Lower lobe of right lung (tissue), 2 donors: ENCODE data around the gene KCNN3. TPM values are rescaled to one million over a fixed set of nuclear protein-coding genes. Genes with fewer than 3 reads are reported as not detected.

Source experiments
- ATAC-seq, 2 donors: fragments of 200-7000 bp; cut with Tn5 transposase; one replicate each; pipeline ENCODE4 v1.9.1; 2020 to 2022; ENCODE audit warnings: mild to moderate bottlenecking in 2 of 2, moderate library complexity in 2 of 2
- DNase-seq: peaks from one replicate; pipeline ENCODE4 v3.0.0-alpha.2; 2020
- H3K27ac ChIP-seq: fragments of 200-600 bp; one replicate; pipeline ENCODE4 v1.8.0; 2022
- H3K27me3 ChIP-seq: fragments of 200-600 bp; one replicate; pipeline ENCODE4 v1.8.0; 2022; ENCODE audit warnings: low read depth
- H3K36me3 ChIP-seq: fragments of 200-600 bp; one replicate; pipeline ENCODE4 v1.8.0; 2022; ENCODE audit warnings: mild to moderate bottlenecking
- H3K4me1 ChIP-seq: fragments of 200-600 bp; one replicate; pipeline ENCODE4 v1.8.0; 2022
- H3K4me3 ChIP-seq: fragments of 200-600 bp; one replicate; pipeline ENCODE4 v1.8.0; 2022; ENCODE audit warnings: mild to moderate bottlenecking
- H3K9me3 ChIP-seq: fragments of 200-600 bp; one replicate; pipeline ENCODE4 v1.8.0; 2022
- intact Hi-C: fragments of 100-400 bp; cut with DNase I; formaldehyde crosslinking; loops from one replicate; pipeline ENCODE4 v1.11.0; 2022
- total RNA-seq: library from RNA; stranded (reverse); fragmentation: NEBNext Ultra II Directional; extraction: Animal tissue kit (Norgen Biotek cat#: 25700); gene quantifications from one replicate; pipeline ENCODE4 v1.2.1, GENCODE V29; 2021
- TF ChIP-seq, protein P1 (sequence below): fragments of 200-600 bp; IDR thresholded peaks from one replicate; pipeline ENCODE4 v1.8.0; 2022; ENCODE audit warnings: antibody characterized with exemption, mild to moderate bottlenecking
- donor health status: DM: no; HTN: yes; CAD: no; lungs with severe emphysema.

Gene KCNN3
- total RNA-seq, 1 donor from 2014 or later: 4.4 TPM

- no peak for ATAC-seq
- DNase-seq: no peak
- Histone ChIP-seq H3K27ac (no peak overlapping the region), H3K4me3 (no peak overlapping the region), H3K36me3 (no peaks in the 10 kb centered on the region), H3K27me3 (no peaks in the 10 kb centered on the region), H3K9me3 (no peaks in the 10 kb centered on the region), H3K4me1 (peaks cover 18% of the 10 kb centered on the region)
- intact Hi-C loops: no loop called here
- TF ChIP-seq, protein P1, sequence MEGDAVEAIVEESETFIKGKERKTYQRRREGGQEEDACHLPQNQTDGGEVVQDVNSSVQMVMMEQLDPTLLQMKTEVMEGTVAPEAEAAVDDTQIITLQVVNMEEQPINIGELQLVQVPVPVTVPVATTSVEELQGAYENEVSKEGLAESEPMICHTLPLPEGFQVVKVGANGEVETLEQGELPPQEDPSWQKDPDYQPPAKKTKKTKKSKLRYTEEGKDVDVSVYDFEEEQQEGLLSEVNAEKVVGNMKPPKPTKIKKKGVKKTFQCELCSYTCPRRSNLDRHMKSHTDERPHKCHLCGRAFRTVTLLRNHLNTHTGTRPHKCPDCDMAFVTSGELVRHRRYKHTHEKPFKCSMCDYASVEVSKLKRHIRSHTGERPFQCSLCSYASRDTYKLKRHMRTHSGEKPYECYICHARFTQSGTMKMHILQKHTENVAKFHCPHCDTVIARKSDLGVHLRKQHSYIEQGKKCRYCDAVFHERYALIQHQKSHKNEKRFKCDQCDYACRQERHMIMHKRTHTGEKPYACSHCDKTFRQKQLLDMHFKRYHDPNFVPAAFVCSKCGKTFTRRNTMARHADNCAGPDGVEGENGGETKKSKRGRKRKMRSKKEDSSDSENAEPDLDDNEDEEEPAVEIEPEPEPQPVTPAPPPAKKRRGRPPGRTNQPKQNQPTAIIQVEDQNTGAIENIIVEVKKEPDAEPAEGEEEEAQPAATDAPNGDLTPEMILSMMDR: no peak
These were observed 119.1 kb downstream of the KCNN3 start for GRCh38 chr1:154750681-154751665.

DNA sequence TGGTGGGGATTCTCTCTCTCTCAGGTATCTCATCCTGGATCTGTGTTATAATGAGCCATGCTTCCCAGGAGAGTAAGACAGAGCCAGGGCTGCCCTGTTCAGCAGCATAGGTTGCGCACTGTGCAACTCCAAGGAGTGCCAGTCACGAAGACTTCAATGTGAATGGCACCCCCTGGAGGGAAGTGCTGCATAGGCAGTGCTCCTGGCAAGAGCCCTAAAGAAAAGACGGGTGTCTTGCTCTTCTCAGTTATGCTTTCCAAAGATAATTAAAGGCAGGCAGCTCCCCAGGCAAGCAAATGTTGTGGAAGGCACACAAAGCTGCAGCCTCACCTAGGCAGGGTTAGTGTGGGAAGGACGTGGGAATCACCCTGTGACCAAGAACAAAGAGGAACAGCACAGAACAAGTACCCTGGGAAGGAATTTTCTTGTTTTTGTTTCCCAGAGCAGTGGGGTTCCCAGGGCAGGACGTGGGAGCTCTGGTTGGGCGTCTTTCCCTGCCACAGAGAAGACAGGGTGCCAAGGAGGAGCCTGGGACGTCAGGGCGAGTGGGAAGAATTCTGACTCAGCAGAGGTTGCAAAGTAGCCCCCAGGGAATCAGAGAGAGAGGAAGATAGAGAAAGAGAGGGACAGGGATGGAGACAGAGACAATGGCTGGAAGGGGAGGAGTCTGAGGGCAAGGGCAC lies 120.9 kb downstream of the KCNN3 start:
- Histone ChIP-seq H3K4me3 (no peak overlapping the region), H3K27me3 (no peaks in the 10 kb centered on the region), H3K36me3 (no peaks in the 10 kb centered on the region), H3K27ac (no peak overlapping the region), H3K4me1 (peaks cover 18% of the 10 kb centered on the region), H3K9me3 (no peaks in the 10 kb centered on the region)
- intact Hi-C loops: no loop called here
- DNase-seq: no peak
- ATAC-seq: no peak
- TF ChIP-seq, protein P1: no peak

- TF ChIP-seq, protein P1: no peak
- Histone ChIP-seq H3K9me3 (no peaks in the 10 kb centered on the region), H3K4me3 (no peak overlapping the region), H3K27me3 (no peaks in the 10 kb centered on the region), H3K36me3 (no peaks in the 10 kb centered on the region), H3K27ac (no peak overlapping the region), H3K4me1 (peaks cover 18% of the 10 kb centered on the region)
- DNase-seq (no peak), ATAC-seq (no peak)
- intact Hi-C loops: no loop called here
These were observed 121.7 kb downstream of the KCNN3 start for GRCh38 chr1:154748405-154748775.

DNA sequence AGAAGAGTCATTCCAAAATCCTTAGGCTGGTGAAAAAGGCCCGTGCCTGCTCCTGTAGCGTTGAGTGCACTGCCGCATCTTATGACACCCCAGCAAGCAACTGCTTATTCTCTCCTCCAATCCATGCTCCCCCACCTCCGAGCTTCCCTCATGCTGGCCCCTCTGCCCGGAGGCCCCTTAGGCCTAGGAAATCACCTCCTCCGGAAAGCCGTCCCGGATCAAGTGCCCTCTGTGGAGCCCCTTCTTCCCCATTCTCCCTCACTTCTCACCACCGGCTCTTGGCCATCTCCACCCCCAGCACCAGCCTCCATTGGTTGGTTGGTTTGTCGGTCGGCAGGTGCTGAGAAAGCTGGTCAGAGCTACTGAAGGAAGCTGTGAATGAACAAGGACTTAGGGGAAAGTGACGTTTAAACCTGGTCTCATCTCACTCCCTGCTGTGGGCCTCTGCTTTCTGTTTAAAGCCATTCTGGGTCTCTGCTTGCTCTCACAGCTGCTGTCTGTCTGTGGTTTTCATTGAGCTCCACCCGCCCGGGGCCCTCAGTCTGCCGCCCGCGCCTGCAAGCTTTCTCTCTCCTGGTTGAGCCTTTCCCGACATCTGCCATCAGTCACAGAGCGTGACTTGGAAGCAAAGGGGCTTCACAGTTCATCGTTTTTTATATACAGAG lies 122.2 kb downstream of the KCNN3 start:
- TF ChIP-seq, protein P1: no peak
- no peak for DNase-seq
- H3K4me1 ChIP-seq: peaks cover 18% of the 10 kb centered on the region
- no peaks in the 10 kb centered on the region for H3K9me3 ChIP-seq
- H3K27ac ChIP-seq: no peak overlapping the region
- intact Hi-C loops: no loop called here
- H3K27me3 ChIP-seq: no peaks in the 10 kb centered on the region
- ATAC-seq: no peak
- H3K36me3 ChIP-seq: no peaks in the 10 kb centered on the region
- no peak overlapping the region for H3K4me3 ChIP-seq

GRCh38 chr1:154747380-154747739 lies 122.7 kb downstream of the KCNN3 start:
- Histone ChIP-seq H3K9me3 (no peaks in the 10 kb centered on the region), H3K27ac (no peak overlapping the region), H3K27me3 (no peaks in the 10 kb centered on the region), H3K36me3 (no peaks in the 10 kb centered on the region), H3K4me1 (peaks cover 18% of the 10 kb centered on the region), H3K4me3 (no peak overlapping the region)
- TF ChIP-seq, protein P1: no peak
- intact Hi-C loops: no loop called here
- DNase-seq: no peak
- no peak for ATAC-seq
